Forelimb muscle (tissue), 1 donor: ENCODE measurements around the gene RBM14. TPM values are rescaled to one million over a fixed set of nuclear protein-coding genes. Genes with fewer than 3 reads are reported as not detected.
"Not testable (repeated sequence)": the region's sequence is repeated elsewhere in the genome, so short reads cannot be mapped to it uniquely, and the experiment has no call there.

Experiments used
- DNase-seq: peaks from one replicate; pipeline ENCODE4 v3.0.0-alpha.2; 2013; ENCODE audit warnings: low read depth
- polyA plus RNA-seq: library from polyadenylated mRNA; unstranded; fragments of 120-200 nt; gene quantifications from one replicate; pipeline ENCODE4 v1.2.1, GENCODE V29; 2013; ENCODE audit not compliant: insufficient read length

RBM14 gene
- polyA plus RNA-seq, 1 donor = 34.5 TPM

GRCh38 chr11:66598993-66599392, 17.4 kb upstream of the RBM14 start:
- DNase-seq = no peak

- no peak for DNase-seq
These were observed 16.2 kb upstream of the RBM14 start for GRCh38 chr11:66600219-66600618.

GRCh38 chr11:66600631-66601233, 15.7 kb upstream of the RBM14 start:
- no peak for DNase-seq

- DNase-seq = no peak
These were observed 13.4 kb upstream of the RBM14 start for GRCh38 chr11:66603072-66603471.

GRCh38 chr11:66604155-66604554, 12.3 kb upstream of the RBM14 start:
- no peak for DNase-seq

- DNase-seq = not testable (repeated sequence)
These were observed 9.8 kb upstream of the RBM14 start for GRCh38 chr11:66606608-66607007.

- no peak for DNase-seq
These were observed 9.2 kb upstream of the RBM14 start for GRCh38 chr11:66607126-66607834.

GRCh38 chr11:66609721-66610617, 6.5 kb upstream of the RBM14 start:
- no peak for DNase-seq

- no peak for DNase-seq
These were observed 4.0 kb upstream of the RBM14 start for GRCh38 chr11:66612458-66612857.

- no peak for DNase-seq
These were observed 2.4 kb upstream of the RBM14 start for GRCh38 chr11:66614073-66614472.

GRCh38 chr11:66617155-66617834, 865 bp downstream of the RBM14 start:
- no peak for DNase-seq

- peak; percentile 11 for DNase-seq
These were observed 2.7 kb downstream of the RBM14 start for GRCh38 chr11:66619080-66619554.

GRCh38 chr11:66624450-66624849, 8.0 kb downstream of the RBM14 start:
- DNase-seq = no peak

GRCh38 chr11:66625041-66625751, 8.8 kb downstream of the RBM14 start:
- DNase-seq = no peak

- DNase-seq = no peak
These were observed 9.3 kb downstream of the RBM14 start for GRCh38 chr11:66625752-66626149.

- no peak for DNase-seq
These were observed 10.0 kb downstream of the RBM14 start for GRCh38 chr11:66626382-66626781.

- DNase-seq = no peak
These were observed 10.5 kb downstream of the RBM14 start for GRCh38 chr11:66626926-66627325.

- no peak for DNase-seq
These were observed 11.7 kb downstream of the RBM14 start for GRCh38 chr11:66628061-66628603.

- DNase-seq = no peak
These were observed 12.9 kb downstream of the RBM14 start for GRCh38 chr11:66629356-66629755.

- DNase-seq = no peak
These were observed 15.5 kb downstream of the RBM14 start for GRCh38 chr11:66631883-66632282.

GRCh38 chr11:66632952-66633351, 16.5 kb downstream of the RBM14 start:
- DNase-seq = no peak
